ENCODE results near the gene SIRPD.

DNA sequence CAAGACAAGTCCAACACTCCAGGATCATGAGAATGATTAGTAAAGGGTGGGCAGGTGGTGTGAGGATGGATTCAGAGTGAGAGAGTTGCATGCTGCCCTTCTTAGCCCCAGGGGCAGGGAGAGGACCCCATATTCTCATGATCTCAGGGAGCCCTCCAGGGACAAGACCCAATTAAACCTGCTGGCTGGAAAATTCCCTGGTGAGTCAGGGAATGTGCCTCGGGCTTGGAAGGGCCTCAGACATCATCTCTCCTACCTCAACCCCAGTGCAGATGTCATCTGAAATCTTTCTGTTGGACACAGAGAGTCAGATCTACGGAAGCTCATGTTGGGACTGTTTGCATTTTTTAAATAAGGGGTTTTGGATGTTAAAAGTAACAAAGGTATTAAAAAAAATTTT, 9.2 kb upstream of the SIRPD start:
- TF ChIP-seq, protein P1, sequence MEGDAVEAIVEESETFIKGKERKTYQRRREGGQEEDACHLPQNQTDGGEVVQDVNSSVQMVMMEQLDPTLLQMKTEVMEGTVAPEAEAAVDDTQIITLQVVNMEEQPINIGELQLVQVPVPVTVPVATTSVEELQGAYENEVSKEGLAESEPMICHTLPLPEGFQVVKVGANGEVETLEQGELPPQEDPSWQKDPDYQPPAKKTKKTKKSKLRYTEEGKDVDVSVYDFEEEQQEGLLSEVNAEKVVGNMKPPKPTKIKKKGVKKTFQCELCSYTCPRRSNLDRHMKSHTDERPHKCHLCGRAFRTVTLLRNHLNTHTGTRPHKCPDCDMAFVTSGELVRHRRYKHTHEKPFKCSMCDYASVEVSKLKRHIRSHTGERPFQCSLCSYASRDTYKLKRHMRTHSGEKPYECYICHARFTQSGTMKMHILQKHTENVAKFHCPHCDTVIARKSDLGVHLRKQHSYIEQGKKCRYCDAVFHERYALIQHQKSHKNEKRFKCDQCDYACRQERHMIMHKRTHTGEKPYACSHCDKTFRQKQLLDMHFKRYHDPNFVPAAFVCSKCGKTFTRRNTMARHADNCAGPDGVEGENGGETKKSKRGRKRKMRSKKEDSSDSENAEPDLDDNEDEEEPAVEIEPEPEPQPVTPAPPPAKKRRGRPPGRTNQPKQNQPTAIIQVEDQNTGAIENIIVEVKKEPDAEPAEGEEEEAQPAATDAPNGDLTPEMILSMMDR (IDR thresholded peaks at IDR 0.05) = no peak
- no peak for TF ChIP-seq POLR2A (IDR thresholded peaks at IDR 0.05)
